ENCODE data around the gene TOLLIP. TPM values are rescaled to one million over a fixed set of nuclear protein-coding genes. Genes with fewer than 3 reads are reported as not detected.

Gene TOLLIP
- total RNA-seq, 4 donors from 2014 or later = 43.7 to 77.3 (median 70.6) TPM

GRCh38 chr11:1303126-1303821 is 6.2 kb downstream of the TOLLIP start:
- TF ChIP-seq POLR2A (IDR thresholded peaks at IDR 0.05) = no peak
- TF ChIP-seq, protein P1, sequence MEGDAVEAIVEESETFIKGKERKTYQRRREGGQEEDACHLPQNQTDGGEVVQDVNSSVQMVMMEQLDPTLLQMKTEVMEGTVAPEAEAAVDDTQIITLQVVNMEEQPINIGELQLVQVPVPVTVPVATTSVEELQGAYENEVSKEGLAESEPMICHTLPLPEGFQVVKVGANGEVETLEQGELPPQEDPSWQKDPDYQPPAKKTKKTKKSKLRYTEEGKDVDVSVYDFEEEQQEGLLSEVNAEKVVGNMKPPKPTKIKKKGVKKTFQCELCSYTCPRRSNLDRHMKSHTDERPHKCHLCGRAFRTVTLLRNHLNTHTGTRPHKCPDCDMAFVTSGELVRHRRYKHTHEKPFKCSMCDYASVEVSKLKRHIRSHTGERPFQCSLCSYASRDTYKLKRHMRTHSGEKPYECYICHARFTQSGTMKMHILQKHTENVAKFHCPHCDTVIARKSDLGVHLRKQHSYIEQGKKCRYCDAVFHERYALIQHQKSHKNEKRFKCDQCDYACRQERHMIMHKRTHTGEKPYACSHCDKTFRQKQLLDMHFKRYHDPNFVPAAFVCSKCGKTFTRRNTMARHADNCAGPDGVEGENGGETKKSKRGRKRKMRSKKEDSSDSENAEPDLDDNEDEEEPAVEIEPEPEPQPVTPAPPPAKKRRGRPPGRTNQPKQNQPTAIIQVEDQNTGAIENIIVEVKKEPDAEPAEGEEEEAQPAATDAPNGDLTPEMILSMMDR (IDR thresholded peaks at IDR 0.05) = peak in 3 of 6 experiments; percentile 34 to 49 (median 41)
- no peaks in the 10 kb centered on the region for H3K9me3 ChIP-seq
- H3K4me3 ChIP-seq = no peak overlapping the region
- DNase-seq = peak; percentile 14 to 76 (median 66)
- H3K4me1 ChIP-seq = peaks cover 12 to 91% (median 25%) of the 10 kb centered on the region in 4 donors
- peak overlapping the region in 3 of 4 donors; percentile 55 to 74 (median 66) for H3K27ac ChIP-seq
- no peaks in the 10 kb centered on the region for H3K27me3 ChIP-seq
- H3K36me3 ChIP-seq = no peaks in the 10 kb centered on the region

DNA sequence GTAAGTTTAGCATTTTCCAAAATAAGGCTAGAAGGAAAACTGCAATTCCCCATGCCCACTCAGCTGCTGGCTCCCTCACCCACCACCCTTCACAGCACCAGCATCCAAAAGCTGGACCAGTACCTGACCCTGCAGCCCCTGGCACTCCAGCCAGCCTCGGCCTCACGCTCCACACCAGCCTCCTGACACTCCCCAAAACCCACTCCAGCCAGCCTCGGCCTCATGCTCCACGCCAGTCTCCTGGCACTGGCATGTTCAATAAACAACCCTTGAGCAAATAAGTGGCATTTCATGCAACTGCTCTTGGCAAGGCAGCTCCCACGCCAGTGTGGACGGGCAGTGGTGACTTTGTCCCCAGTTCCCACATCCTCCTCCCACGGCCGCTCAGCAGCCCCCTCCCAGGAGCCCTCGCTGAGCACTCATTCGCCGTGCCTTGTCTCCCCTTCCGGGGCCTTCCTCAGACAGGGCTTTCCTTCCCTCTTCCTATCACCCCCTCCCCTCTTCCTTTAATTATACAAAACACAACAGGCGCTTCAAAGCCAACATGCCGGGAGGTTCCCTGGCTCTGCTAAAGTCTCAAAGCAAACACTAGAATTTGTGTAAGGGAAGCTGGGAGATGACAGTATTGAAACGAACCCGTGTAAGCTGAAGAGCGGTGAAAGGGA is 6.8 kb downstream of the TOLLIP start:
- H3K4me3 ChIP-seq = no peak overlapping the region
- H3K36me3 ChIP-seq = no peaks in the 10 kb centered on the region
- no peaks in the 10 kb centered on the region for H3K9me3 ChIP-seq
- DNase-seq = peak in 2 of 3 donors; percentile 5 to 49
- TF ChIP-seq, protein P1 (IDR thresholded peaks at IDR 0.05) = no peak
- TF ChIP-seq POLR2A (IDR thresholded peaks at IDR 0.05) = no peak
- peak overlapping the region in 1 of 4 donors; percentile 2 for H3K27ac ChIP-seq
- peaks cover 11 to 91% (median 19%) of the 10 kb centered on the region in 4 donors for H3K4me1 ChIP-seq
- H3K27me3 ChIP-seq = no peaks in the 10 kb centered on the region

GRCh38 chr11:1302041-1302460 is 7.4 kb downstream of the TOLLIP start:
- no peaks in the 10 kb centered on the region for H3K9me3 ChIP-seq
- H3K36me3 ChIP-seq = no peaks in the 10 kb centered on the region
- H3K4me1 ChIP-seq = peaks cover 5 to 91% (median 16%) of the 10 kb centered on the region in 4 donors
- no peak overlapping the region for H3K4me3 ChIP-seq
- H3K27me3 ChIP-seq = no peaks in the 10 kb centered on the region
- H3K27ac ChIP-seq = peak overlapping the region in 1 of 4 donors; percentile 2
- TF ChIP-seq, protein P1 (IDR thresholded peaks at IDR 0.05) = no peak
- TF ChIP-seq POLR2A (IDR thresholded peaks at IDR 0.05) = no peak
- peak; percentile 12 to 55 (median 51) for DNase-seq

DNA sequence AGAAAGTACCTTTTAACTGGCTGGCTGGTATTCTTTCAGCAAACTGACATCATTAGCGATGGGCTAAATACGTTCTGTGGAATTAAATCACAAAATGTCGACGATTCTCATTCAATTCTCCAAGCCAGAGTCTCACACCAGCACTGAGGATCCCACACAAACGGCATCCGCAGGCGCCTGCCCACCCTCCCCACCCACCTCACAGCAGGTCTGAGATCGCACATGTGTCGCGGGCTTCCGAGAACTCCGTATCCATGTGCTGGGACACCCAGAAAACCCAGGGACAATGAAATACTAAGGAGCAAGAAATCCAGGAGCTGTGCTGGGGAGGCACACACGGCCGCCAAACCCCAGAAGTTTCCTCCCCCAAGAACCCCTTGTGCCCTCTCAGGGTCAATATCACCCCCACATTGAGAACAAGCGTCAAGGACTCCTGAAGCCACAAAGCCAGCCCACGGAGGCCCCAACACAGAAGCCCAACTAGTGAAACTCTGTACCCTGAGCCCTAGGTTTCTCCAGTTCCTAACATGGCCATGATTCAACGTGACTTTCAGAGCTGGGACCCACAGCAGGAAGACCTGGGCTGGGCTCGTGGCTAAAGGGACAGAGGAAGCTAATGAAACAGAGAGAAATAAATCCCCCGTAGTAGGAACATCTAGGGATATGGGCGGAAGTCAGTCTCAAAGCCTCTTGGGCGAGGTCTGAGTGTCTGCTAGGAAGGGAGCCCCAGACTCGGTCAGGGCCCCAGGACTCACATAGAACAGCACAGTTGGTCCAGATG is 8.0 kb downstream of the TOLLIP start:
- Histone ChIP-seq H3K4me3 (no peak overlapping the region), H3K36me3 (no peaks in the 10 kb centered on the region), H3K27me3 (no peaks in the 10 kb centered on the region), H3K27ac (no peak overlapping the region), H3K4me1 (peaks cover 0 to 87% (median 15%) of the 10 kb centered on the region in 4 donors), H3K9me3 (no peaks in the 10 kb centered on the region)
- DNase-seq = peak in 1 of 3 donors; percentile 12
- no peak for TF ChIP-seq POLR2A (IDR thresholded peaks at IDR 0.05)
- TF ChIP-seq, protein P1 (IDR thresholded peaks at IDR 0.05) = no peak

DNA sequence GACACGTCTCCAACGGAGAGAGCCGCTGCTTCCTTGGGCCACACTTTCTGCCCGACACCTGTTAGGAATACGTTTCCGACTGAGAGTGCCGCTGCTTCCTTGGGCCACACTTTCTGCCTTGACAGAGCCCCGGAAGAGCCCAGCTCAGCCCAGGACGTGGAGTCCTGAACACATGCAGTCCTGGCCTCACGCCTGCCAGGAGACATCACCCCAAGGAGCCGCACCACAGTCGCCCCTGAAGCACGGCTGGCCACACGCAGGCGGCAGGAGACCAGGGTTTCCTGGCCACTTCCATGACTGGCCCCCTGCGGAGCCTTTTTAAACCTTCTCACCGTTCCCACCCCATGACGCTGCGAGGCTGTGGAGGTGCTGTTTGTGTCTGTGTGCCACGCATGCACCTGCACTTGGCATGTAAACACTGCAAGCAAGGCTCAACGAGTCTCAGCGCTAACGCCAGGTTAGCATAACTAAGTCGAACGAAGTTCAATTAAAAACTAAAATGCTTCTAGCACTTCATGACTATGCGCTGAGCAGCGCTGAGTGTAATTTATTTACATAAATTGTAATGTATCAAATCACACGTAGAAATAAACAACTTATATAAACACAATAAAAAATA is 8.8 kb downstream of the TOLLIP start:
- H3K27ac ChIP-seq = peak overlapping the region in 1 of 4 donors; percentile 21
- H3K9me3 ChIP-seq = no peaks in the 10 kb centered on the region
- no peak overlapping the region for H3K4me3 ChIP-seq
- H3K36me3 ChIP-seq = peaks cover 0 to 4% (median 0%) of the 10 kb centered on the region in 3 donors
- peaks cover 0 to 79% (median 14%) of the 10 kb centered on the region in 4 donors for H3K4me1 ChIP-seq
- peak in 2 of 3 donors; percentile 8 to 42 for DNase-seq
- no peaks in the 10 kb centered on the region for H3K27me3 ChIP-seq
- TF ChIP-seq, protein P1 (IDR thresholded peaks at IDR 0.05) = no peak
- TF ChIP-seq POLR2A (IDR thresholded peaks at IDR 0.05) = no peak

Measured in Peyer's patch (tissue), 4 donors.